RWPE1 (cell line): ENCODE results near the gene MROH9.

Source experiments
- CTCF ChIA-PET: fragments of 350-600 bp; sonication (Branson Sonifier 250); formaldehyde crosslinking; extraction: SDS; loops from one replicate; lab custom pipeline; 2021; lab: Yijun Ruan, JAX
- POLR2A ChIA-PET: fragments of 400-600 bp; formaldehyde crosslinking; extraction: SDS; loops from one replicate; lab custom pipeline; 2020; ENCODE audit warnings: antibody characterized with exemption; ENCODE audit not compliant: low non-redundant PET; lab: Yijun Ruan, JAX
- DNase-seq: peaks from one replicate; pipeline ENCODE4 v3.0.0; 2012; ENCODE audit warnings: low spot score
- H3K27ac ChIP-seq: fragments of 450-650 bp; 2 replicates; pipeline ENCODE4 v1.5.1; 2017
- CTCF ChIP-seq: fragments of 450-650 bp; conservative IDR thresholded peaks from 2 replicates; pipeline ENCODE4 v1.5.1; 2017; ENCODE audit warnings: low read depth, mild to moderate bottlenecking

MROH9 gene

GRCh38 chr1:170964506-170964905, 29.2 kb downstream of the MROH9 start:
- DNase-seq = no peak
- ChIA-PET POLR2A (no interaction called here), CTCF (interaction anchor here (0.6 to 0.7 kb wide), 2 partner anchors 13 to 292 kb away, joined by 3 to 4 read pairs; no protein-coding TSS in a partner anchor)
- TF ChIP-seq CTCF = no peak
- H3K27ac ChIP-seq = no peak overlapping the region

- TF ChIP-seq CTCF = peak; percentile 52
- POLR2A ChIA-PET = no interaction called here
- H3K27ac ChIP-seq = no peak overlapping the region
- CTCF ChIA-PET = interaction anchor here (0.7 to 1.1 kb wide), 4 partner anchors 259 to 1050 kb away, joined by 3 to 11 read pairs (median 6); partner anchors contain the start of gene FMO4
- DNase-seq = peak; percentile 11
Observed at GRCh38 chr1:170967042-170967910, 31.9 kb downstream of the MROH9 start.

GRCh38 chr1:170970256-170970655, 34.9 kb downstream of the MROH9 start:
- H3K27ac ChIP-seq = no peak overlapping the region
- no peak for DNase-seq
- ChIA-PET POLR2A (no interaction called here), CTCF (no interaction called here)
- TF ChIP-seq CTCF = no peak

- TF ChIP-seq CTCF = no peak
- CTCF ChIA-PET = no interaction called here
Observed at GRCh38 chr1:170978371-170978910, 43.1 kb downstream of the MROH9 start.

GRCh38 chr1:170985406-170985805, 50.1 kb downstream of the MROH9 start:
- TF ChIP-seq CTCF = no peak
- ChIA-PET POLR2A (no interaction called here), CTCF (interaction anchor here (0.6 kb wide), 1 partner anchor 49 kb away, joined by 3 read pairs; no protein-coding TSS in a partner anchor)
- H3K27ac ChIP-seq = no peak overlapping the region
- no peak for DNase-seq

More at GRCh38 chr1:170978371-170978910, 43.1 kb downstream of the MROH9 start:
- POLR2A ChIA-PET = no interaction called here
- H3K27ac ChIP-seq = no peak overlapping the region
- DNase-seq = no peak

GRCh38 chr1:170986901-170987300, 51.6 kb downstream of the MROH9 start:
- no peak for TF ChIP-seq CTCF
- POLR2A ChIA-PET = no interaction called here
- no peak for DNase-seq
- CTCF ChIA-PET = no interaction called here
- H3K27ac ChIP-seq = no peak overlapping the region
